K562 (cell line): Measurements from ENCODE around the gene FIS1. TPM values are rescaled to one million over a fixed set of nuclear protein-coding genes. Genes with fewer than 3 reads are reported as not detected.

Experiments used
- BCOR ChIP-seq: fragments of 450-650 bp; IDR thresholded peaks from 2 replicates; pipeline ENCODE4 v1.6.1; 2016
- CHCHD3 ChIP-seq: fragments of 250-450 bp; sonication (Bioruptor Pico); IDR thresholded peaks from 2 replicates; pipeline ENCODE4 v2.1.2; 2022; ENCODE audit warnings: mild to moderate bottlenecking
- CXXC5 ChIP-seq: fragments of 250-450 bp; sonication (Bioruptor Pico); IDR thresholded peaks from 2 replicates; pipeline ENCODE4 v1.8.0; 2022; ENCODE audit warnings: inconsistent platforms, mild to moderate bottlenecking, moderate library complexity
- DPF2 ChIP-seq: fragments of 450-650 bp; IDR thresholded peaks from 2 replicates; pipeline ENCODE4 v1.6.1; 2016
- FUS ChIP-seq: fragments of 200-400 bp; formaldehyde crosslinking; optimal IDR thresholded peaks from 2 replicates; pipeline ENCODE3; 2017; ENCODE audit warnings: low read depth, low read length
- GATAD2A ChIP-seq: fragments of 450-650 bp; IDR thresholded peaks from 2 replicates; pipeline ENCODE4 v1.6.1; 2017
- HDAC6 ChIP-seq: IDR thresholded peaks from 2 replicates; pipeline ENCODE4 v1.6.1; 2012; ENCODE audit warnings: low read depth, mild to moderate bottlenecking, control low read depth, inconsistent platforms, low read length, moderate library complexity
- MCM7 ChIP-seq, 2 experiments: fragments of 450-650 bp; IDR thresholded peaks; 2 replicates each; pipeline ENCODE4 v1.6.1; 2016 to 2018
- MEF2A ChIP-seq: IDR thresholded peaks from 2 replicates; pipeline ENCODE4 v1.6.1; 2011; ENCODE audit warnings: low read depth, mild to moderate bottlenecking, low read length, moderate library complexity; ENCODE audit not compliant: control insufficient read depth
- NCOA1 ChIP-seq: fragments of 450-650 bp; IDR thresholded peaks from 2 replicates; pipeline ENCODE4 v1.6.1; 2016; ENCODE audit warnings: low read depth
- PCBP2 ChIP-seq: fragments of 200-400 bp; formaldehyde crosslinking; IDR thresholded peaks from 2 replicates; pipeline ENCODE4 v1.6.1; 2018; ENCODE audit warnings: low read length, low read depth, mild to moderate bottlenecking, moderate library complexity; ENCODE audit not compliant: poor library complexity, severe bottlenecking
- PHB ChIP-seq: fragments of 250-450 bp; sonication (Bioruptor Pico); IDR thresholded peaks from 2 replicates; pipeline ENCODE4 v1.5.0; 2021
- SMARCE1 ChIP-seq: fragments of 450-650 bp; IDR thresholded peaks from 2 replicates; pipeline ENCODE4 v1.7.1; 2016; ENCODE audit warnings: mild to moderate bottlenecking
- SPI1 ChIP-seq: IDR thresholded peaks from 2 replicates; pipeline ENCODE4 v1.6.1; 2011; ENCODE audit warnings: low read depth, low read length, control low read depth, borderline replicate concordance
- STAT5A ChIP-seq: IDR thresholded peaks from 2 replicates; pipeline ENCODE4 v1.6.1; 2012; ENCODE audit warnings: low read length, inconsistent platforms, borderline replicate concordance
- TAF9B ChIP-seq: fragments of 450-650 bp; IDR thresholded peaks from 2 replicates; pipeline ENCODE4 v1.6.1; 2018; ENCODE audit warnings: mild to moderate bottlenecking; ENCODE audit not compliant: partially characterized antibody
- TCF7L2 ChIP-seq: fragments of 150-350 bp; IDR thresholded peaks from 2 replicates; pipeline ENCODE4 v1.6.1; 2016; ENCODE audit warnings: low read depth, mild to moderate bottlenecking, low read length, moderate library complexity
- YBX1 ChIP-seq: fragments of 450-650 bp; IDR thresholded peaks from 2 replicates; pipeline ENCODE4 v1.7.1; 2016; ENCODE audit warnings: mild to moderate bottlenecking
- ZKSCAN8 ChIP-seq: fragments of 200-800 bp; sonication (Bioruptor generic); IDR thresholded peaks from 2 replicates; pipeline ENCODE4 v1.6.1; 2016; ENCODE audit warnings: missing genetic modification characterization, missing compliant biosample characterization
- ZNF143 ChIP-seq: sonication (generic); formaldehyde crosslinking; IDR thresholded peaks from 2 replicates; pipeline ENCODE4 v1.9.0; 2022; ENCODE audit warnings: mild to moderate bottlenecking, missing genetic modification reagents
- ZNF79 ChIP-seq: fragments of 250-450 bp; sonication (Bioruptor Pico); IDR thresholded peaks from 2 replicates; pipeline ENCODE4 v1.4.0; 2020; ENCODE audit warnings: low read depth, mild to moderate bottlenecking, moderate library complexity
- polyA plus RNA-seq, 8 experiments: library from polyadenylated mRNA; depleted of rRNA in 4 of 8; stranded (reverse) in 5 of 8; unstranded in 3 of 8; fragments of >200 nt; fragmentation: Nextera tagmentation in 2 of 8; fragmentation: Illumina TruSeq in 1 of 8; extraction: Ambion mirVana in 2 of 8; extraction: Trizol in 1 of 8; gene quantifications; 2 replicates each; pipeline versions ENCODE4 v1.2.1 to v1.2.3, GENCODE V29; 2011 to 2014; ENCODE audit warnings: inconsistent platforms in 1 of 8, missing spikeins in 1 of 8
- total RNA-seq, 7 experiments: library from RNA; depleted of rRNA in 6 of 7; stranded (reverse); fragments of >200 nt in 6 of 7; fragmentation: Illumina TruSeq in 2 of 7; extraction: Trizol in 2 of 7; gene quantifications; 2 replicates each; pipeline versions ENCODE4 v1.2.1 to v1.2.3, GENCODE V29; 2011 to 2021; ENCODE audit warnings: low replicate concordance in 1 of 7
- TF ChIP-seq, protein P1 (sequence below): fragments of 200-600 bp; sonication (generic); IDR thresholded peaks from one replicate; pipeline ENCODE4 v1.6.1; 2012; ENCODE audit warnings: mild to moderate bottlenecking, low read depth, low read length, inconsistent platforms

Gene FIS1
- total and polyA plus RNA-seq, 9 of the 15 experiments (the other 6 are each of a cell fraction or from before 2014, with no cell fraction given): 86.0 to 257 (median 144) TPM

GRCh38 chr7:101233907-101234547 is 10.9 kb downstream of the FIS1 start (continued):
- TF ChIP-seq, protein P1, sequence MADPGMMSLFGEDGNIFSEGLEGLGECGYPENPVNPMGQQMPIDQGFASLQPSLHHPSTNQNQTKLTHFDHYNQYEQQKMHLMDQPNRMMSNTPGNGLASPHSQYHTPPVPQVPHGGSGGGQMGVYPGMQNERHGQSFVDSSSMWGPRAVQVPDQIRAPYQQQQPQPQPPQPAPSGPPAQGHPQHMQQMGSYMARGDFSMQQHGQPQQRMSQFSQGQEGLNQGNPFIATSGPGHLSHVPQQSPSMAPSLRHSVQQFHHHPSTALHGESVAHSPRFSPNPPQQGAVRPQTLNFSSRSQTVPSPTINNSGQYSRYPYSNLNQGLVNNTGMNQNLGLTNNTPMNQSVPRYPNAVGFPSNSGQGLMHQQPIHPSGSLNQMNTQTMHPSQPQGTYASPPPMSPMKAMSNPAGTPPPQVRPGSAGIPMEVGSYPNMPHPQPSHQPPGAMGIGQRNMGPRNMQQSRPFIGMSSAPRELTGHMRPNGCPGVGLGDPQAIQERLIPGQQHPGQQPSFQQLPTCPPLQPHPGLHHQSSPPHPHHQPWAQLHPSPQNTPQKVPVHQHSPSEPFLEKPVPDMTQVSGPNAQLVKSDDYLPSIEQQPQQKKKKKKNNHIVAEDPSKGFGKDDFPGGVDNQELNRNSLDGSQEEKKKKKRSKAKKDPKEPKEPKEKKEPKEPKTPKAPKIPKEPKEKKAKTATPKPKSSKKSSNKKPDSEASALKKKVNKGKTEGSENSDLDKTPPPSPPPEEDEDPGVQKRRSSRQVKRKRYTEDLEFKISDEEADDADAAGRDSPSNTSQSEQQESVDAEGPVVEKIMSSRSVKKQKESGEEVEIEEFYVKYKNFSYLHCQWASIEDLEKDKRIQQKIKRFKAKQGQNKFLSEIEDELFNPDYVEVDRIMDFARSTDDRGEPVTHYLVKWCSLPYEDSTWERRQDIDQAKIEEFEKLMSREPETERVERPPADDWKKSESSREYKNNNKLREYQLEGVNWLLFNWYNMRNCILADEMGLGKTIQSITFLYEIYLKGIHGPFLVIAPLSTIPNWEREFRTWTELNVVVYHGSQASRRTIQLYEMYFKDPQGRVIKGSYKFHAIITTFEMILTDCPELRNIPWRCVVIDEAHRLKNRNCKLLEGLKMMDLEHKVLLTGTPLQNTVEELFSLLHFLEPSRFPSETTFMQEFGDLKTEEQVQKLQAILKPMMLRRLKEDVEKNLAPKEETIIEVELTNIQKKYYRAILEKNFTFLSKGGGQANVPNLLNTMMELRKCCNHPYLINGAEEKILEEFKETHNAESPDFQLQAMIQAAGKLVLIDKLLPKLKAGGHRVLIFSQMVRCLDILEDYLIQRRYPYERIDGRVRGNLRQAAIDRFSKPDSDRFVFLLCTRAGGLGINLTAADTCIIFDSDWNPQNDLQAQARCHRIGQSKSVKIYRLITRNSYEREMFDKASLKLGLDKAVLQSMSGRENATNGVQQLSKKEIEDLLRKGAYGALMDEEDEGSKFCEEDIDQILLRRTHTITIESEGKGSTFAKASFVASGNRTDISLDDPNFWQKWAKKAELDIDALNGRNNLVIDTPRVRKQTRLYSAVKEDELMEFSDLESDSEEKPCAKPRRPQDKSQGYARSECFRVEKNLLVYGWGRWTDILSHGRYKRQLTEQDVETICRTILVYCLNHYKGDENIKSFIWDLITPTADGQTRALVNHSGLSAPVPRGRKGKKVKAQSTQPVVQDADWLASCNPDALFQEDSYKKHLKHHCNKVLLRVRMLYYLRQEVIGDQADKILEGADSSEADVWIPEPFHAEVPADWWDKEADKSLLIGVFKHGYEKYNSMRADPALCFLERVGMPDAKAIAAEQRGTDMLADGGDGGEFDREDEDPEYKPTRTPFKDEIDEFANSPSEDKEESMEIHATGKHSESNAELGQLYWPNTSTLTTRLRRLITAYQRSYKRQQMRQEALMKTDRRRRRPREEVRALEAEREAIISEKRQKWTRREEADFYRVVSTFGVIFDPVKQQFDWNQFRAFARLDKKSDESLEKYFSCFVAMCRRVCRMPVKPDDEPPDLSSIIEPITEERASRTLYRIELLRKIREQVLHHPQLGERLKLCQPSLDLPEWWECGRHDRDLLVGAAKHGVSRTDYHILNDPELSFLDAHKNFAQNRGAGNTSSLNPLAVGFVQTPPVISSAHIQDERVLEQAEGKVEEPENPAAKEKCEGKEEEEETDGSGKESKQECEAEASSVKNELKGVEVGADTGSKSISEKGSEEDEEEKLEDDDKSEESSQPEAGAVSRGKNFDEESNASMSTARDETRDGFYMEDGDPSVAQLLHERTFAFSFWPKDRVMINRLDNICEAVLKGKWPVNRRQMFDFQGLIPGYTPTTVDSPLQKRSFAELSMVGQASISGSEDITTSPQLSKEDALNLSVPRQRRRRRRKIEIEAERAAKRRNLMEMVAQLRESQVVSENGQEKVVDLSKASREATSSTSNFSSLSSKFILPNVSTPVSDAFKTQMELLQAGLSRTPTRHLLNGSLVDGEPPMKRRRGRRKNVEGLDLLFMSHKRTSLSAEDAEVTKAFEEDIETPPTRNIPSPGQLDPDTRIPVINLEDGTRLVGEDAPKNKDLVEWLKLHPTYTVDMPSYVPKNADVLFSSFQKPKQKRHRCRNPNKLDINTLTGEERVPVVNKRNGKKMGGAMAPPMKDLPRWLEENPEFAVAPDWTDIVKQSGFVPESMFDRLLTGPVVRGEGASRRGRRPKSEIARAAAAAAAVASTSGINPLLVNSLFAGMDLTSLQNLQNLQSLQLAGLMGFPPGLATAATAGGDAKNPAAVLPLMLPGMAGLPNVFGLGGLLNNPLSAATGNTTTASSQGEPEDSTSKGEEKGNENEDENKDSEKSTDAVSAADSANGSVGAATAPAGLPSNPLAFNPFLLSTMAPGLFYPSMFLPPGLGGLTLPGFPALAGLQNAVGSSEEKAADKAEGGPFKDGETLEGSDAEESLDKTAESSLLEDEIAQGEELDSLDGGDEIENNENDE: no peak
- TF ChIP-seq ZKSCAN8 (CRISPR knock-in tag) (no peak), DPF2 (peak; percentile 80; the same call in 1 of the 2 replicates), MEF2A (no peak), ZNF79 (CRISPR knock-in tag) (no peak), ZNF143 (CRISPR knock-in tag) (no peak), STAT5A (peak; percentile 72), TCF7L2 (no peak), BCOR (0 out of 2 replicates have a peak, but pooled peaks have one; percentile 18), FUS (no peak), PCBP2 (no peak), PHB (CRISPR knock-in tag) (no peak), SMARCE1 (peak; percentile 48; the same call in 1 of the 2 replicates), CXXC5 (CRISPR knock-in tag) (peak; percentile 59), CHCHD3 (CRISPR knock-in tag) (no peak), NCOA1 (peak; percentile 44; the same call in 1 of the 2 replicates), MCM7 (IDR thresholded peaks at IDR 0.05) (no peak), GATAD2A (no peak), YBX1 (no peak), HDAC6 (no peak), SPI1 (no peak), TAF9B (no peak)
